Type B pancreatic cell (in vitro differentiated cells): Measurements from ENCODE around the gene KEL. TPM values are rescaled to one million over a fixed set of nuclear protein-coding genes. Genes with fewer than 3 reads are reported as not detected.

Experiments
- DNase-seq: peaks from one replicate; pipeline ENCODE4 v3.0.0; 2021; ENCODE audit warnings: mixed read lengths; ENCODE audit not compliant: unreplicated experiment; ENCODE audit errors: extremely low spot score
- H3K27ac Mint-ChIP-seq: 2 replicates; pipeline ENCODE4 v1.8.0; 2021; ENCODE audit warnings: mild to moderate bottlenecking, mixed read lengths
- H3K27me3 Mint-ChIP-seq: 2 replicates; pipeline ENCODE4 v1.8.0; 2021; ENCODE audit warnings: mixed read lengths
- H3K36me3 Mint-ChIP-seq: 2 replicates; pipeline ENCODE4 v1.8.0; 2021; ENCODE audit warnings: mixed read lengths
- H3K4me1 Mint-ChIP-seq: one replicate; pipeline ENCODE4 v1.8.0; 2021; ENCODE audit warnings: mixed read lengths; ENCODE audit not compliant: unreplicated experiment
- H3K4me3 Mint-ChIP-seq: 2 replicates; pipeline ENCODE4 v1.8.0; 2021; ENCODE audit warnings: mild to moderate bottlenecking, mixed read lengths
- H3K9me3 Mint-ChIP-seq: 2 replicates; pipeline ENCODE4 v1.8.0; 2021; ENCODE audit warnings: mixed read lengths
- total RNA-seq: library from RNA; stranded (reverse); gene quantifications from 2 replicates; pipeline ENCODE4 v1.2.1, GENCODE V29; 2021; ENCODE audit warnings: low replicate concordance
- TF ChIP-seq, protein P1 (sequence below): fragments of 200-600 bp; sonication (generic); conservative IDR thresholded peaks from 2 replicates; pipeline ENCODE4 v1.5.0; 2021; ENCODE audit warnings: antibody characterized with exemption, mild to moderate bottlenecking

Gene KEL
- total RNA-seq, 1 donor from 2014 or later, result 2.8 TPM

DNA sequence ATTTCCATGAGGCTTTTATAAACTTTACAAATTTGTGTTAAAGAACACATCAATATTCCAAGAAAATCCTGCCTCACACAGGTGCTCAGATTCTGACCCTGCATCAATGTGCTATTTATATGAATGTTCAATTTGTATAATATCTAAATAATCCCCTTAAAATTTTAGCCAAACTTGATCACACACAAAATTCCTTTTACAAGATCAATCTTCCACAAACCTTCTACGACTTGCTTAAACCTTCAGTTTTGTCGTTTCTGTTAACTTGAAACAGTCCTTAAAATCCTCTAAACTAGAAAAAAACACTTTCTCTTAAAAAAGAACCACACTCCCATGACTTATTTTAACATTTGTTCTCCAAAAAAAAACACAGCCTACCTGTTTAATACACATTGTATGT lies 56.4 kb downstream of the KEL start:
- peaks cover 3% of the 10 kb centered on the region for H3K9me3 Mint-ChIP-seq
- H3K4me3 Mint-ChIP-seq, result no peak overlapping the region
- no peak for DNase-seq
- H3K27ac Mint-ChIP-seq, result no peak overlapping the region
- TF ChIP-seq, protein P1, sequence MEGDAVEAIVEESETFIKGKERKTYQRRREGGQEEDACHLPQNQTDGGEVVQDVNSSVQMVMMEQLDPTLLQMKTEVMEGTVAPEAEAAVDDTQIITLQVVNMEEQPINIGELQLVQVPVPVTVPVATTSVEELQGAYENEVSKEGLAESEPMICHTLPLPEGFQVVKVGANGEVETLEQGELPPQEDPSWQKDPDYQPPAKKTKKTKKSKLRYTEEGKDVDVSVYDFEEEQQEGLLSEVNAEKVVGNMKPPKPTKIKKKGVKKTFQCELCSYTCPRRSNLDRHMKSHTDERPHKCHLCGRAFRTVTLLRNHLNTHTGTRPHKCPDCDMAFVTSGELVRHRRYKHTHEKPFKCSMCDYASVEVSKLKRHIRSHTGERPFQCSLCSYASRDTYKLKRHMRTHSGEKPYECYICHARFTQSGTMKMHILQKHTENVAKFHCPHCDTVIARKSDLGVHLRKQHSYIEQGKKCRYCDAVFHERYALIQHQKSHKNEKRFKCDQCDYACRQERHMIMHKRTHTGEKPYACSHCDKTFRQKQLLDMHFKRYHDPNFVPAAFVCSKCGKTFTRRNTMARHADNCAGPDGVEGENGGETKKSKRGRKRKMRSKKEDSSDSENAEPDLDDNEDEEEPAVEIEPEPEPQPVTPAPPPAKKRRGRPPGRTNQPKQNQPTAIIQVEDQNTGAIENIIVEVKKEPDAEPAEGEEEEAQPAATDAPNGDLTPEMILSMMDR, result no peak
- no peaks in the 10 kb centered on the region for H3K27me3 Mint-ChIP-seq
- no peaks in the 10 kb centered on the region for H3K36me3 Mint-ChIP-seq
- H3K4me1 Mint-ChIP-seq, result no peaks in the 10 kb centered on the region

DNA sequence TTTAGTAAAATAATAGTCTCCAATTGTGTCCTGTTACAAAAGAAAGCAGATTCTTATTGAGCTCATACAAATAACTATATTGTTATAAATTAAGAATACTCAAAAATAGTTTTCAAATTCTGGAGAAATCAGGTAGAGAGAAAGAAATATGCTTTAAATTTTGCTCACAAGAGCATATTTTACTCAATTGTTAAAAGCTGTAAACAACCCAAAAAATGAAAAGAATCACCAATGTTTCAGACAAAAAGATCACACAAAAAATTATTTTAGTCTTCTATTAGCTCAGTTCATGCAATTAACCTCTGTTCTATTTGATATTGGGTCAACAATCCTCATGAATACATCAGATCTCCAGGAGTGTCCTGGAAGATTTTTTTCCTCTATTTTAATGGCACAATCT lies 58.0 kb downstream of the KEL start:
- no peak overlapping the region for H3K4me3 Mint-ChIP-seq
- H3K4me1 Mint-ChIP-seq, result no peaks in the 10 kb centered on the region
- TF ChIP-seq, protein P1, result no peak
- DNase-seq, result no peak
- H3K27ac Mint-ChIP-seq, result no peak overlapping the region
- H3K27me3 Mint-ChIP-seq, result no peaks in the 10 kb centered on the region
- H3K9me3 Mint-ChIP-seq, result no peaks in the 10 kb centered on the region
- H3K36me3 Mint-ChIP-seq, result no peaks in the 10 kb centered on the region

DNA sequence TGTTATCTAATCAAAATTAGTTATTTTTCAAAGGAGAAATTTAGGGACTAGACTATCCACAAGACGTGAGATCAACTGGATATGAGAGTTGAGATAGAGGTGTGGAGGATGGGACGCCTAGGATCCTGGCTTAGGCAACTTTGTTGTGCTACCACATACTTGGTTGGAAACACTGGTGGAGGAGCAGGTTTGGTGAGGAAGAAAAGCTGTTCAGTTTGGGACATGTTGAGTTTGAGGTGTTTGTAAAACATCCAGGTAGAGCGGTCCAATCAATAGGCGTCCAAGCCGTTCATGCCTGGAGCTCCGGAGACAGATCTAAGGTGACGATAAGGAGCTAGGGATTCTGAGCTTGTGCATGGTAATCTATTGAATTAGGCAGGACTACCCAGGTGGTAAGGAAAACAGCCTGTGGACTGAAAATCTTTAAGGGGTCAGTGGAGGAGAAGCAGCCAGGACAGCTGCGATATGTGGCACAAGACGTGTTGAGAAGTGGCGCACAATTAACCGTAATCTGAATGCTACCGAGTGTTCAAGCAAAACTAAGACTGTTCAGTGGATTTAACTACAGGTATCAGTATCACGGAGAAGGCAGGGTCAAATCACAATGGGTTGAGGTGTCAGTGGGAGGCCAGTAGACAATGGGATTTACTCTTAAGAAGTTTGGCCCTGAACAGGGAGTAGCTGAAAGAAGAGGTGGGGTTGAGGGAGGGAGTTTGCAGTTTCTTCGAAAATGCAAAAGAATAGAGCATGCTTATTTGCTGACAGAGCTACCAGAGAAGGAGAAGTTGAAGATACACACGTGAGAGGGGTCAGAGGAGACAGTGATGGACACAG lies 60.5 kb downstream of the KEL start:
- H3K4me3 Mint-ChIP-seq, result no peak overlapping the region
- H3K27ac Mint-ChIP-seq, result no peak overlapping the region
- H3K4me1 Mint-ChIP-seq, result no peaks in the 10 kb centered on the region
- H3K36me3 Mint-ChIP-seq, result no peaks in the 10 kb centered on the region
- no peaks in the 10 kb centered on the region for H3K9me3 Mint-ChIP-seq
- DNase-seq, result no peak
- peaks cover 3% of the 10 kb centered on the region for H3K27me3 Mint-ChIP-seq
- TF ChIP-seq, protein P1, result no peak

DNA sequence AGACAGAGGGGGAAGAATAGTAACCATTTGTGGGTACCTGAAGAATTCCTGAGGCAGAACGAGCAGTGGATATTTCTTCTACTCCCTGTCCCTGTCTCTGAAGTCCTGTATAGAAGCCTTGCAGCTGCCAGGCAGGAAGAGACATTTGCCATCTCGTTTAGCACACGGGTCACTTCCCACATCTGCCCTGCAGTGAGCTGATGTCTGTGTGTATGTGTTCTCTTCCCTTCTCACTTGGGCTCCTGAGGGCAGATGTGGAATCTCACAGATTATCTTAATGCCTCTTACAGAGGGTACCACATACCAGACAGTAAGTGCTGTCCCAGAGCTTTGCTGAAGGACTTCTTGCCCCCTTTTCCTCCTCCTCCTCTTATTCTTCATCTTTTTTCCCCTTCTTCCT lies 62.5 kb downstream of the KEL start:
- TF ChIP-seq, protein P1, result no peak
- Mint-ChIP-seq H3K4me3 (no peak overlapping the region), H3K27me3 (peaks cover 3% of the 10 kb centered on the region), H3K27ac (no peak overlapping the region), H3K9me3 (no peaks in the 10 kb centered on the region), H3K36me3 (no peaks in the 10 kb centered on the region), H3K4me1 (no peaks in the 10 kb centered on the region)
- no peak for DNase-seq

DNA sequence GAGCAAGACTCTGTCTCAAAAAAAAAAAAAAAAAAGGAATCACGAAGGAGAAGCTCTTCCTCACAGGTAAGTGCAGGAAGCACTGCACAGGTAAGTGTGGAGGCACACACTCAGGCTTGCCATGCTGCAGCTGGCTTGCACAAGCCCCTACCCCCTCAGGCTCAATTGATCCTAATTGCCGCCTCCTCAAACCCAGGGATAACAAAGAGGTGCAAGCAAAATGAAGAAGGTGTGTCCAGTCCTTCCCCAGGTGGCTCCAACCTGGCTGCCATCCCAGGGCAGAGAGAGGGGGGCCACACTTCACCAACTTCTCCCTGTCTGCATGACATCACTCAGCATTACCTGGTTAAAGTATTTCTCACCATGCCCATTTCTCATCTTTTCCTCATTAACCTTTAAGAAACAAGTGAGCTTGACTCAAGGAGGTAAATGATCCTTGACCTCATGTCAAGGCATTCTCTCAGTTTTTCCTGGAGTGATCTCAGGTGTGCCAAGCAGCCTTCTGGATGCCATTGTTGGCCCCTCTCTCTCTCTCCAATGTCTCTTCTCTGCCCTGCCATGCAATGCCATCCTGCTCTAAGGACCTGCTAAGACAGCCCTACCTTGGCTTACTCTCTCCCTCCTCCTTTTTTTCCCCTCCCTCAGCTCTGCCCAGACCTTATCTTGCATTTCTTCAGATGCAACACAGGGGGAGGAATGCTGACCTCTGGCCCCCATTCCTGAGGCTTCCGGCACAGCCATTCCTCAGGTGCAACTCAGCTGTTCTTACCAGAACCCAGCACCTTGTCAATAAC lies 63.6 kb downstream of the KEL start:
- no peaks in the 10 kb centered on the region for H3K9me3 Mint-ChIP-seq

More for the DNA sequence above, 63.6 kb downstream of the KEL start:
- Mint-ChIP-seq H3K27ac (no peak overlapping the region), H3K4me1 (no peaks in the 10 kb centered on the region), H3K4me3 (no peak overlapping the region), H3K27me3 (peaks cover 3% of the 10 kb centered on the region), H3K36me3 (no peaks in the 10 kb centered on the region)
- no peak for DNase-seq
- TF ChIP-seq, protein P1, result no peak
